H1 (cell line): ENCODE results near the gene TSKU. TPM values are rescaled to one million over a fixed set of nuclear protein-coding genes. Genes with fewer than 3 reads are reported as not detected.

Experiments used
- CREB1 ChIP-seq: IDR thresholded peaks from 2 replicates; pipeline ENCODE4 v1.6.1; 2012; ENCODE audit warnings: inconsistent platforms
- polyA plus RNA-seq, 7 experiments: library from polyadenylated mRNA; depleted of rRNA in 3 of 7; stranded (reverse) in 5 of 7; unstranded in 2 of 7; fragments of >200 nt in 5 of 7; fragments of 200-250 nt in 2 of 7; gene quantifications; 1 replicate in 5 of 7; 2 replicates in 1 of 7; 4 replicates in 1 of 7; pipeline versions ENCODE4 v1.2.1 to v1.2.3, GENCODE V29; 2011 to 2013; ENCODE audit warnings: missing spikeins in 2 of 7, mixed read lengths in 2 of 7
- total RNA-seq: library from RNA; stranded (reverse); fragmentation: NEBNext Ultra II Directional; extraction: Animal tissue kit (Norgen Biotek cat#: 25700); gene quantifications from 2 replicates; pipeline ENCODE4 v1.2.1, GENCODE V29; 2021
- TF ChIP-seq, protein P1 (sequence below): fragments of 300-600 bp; sonication (generic); IDR thresholded peaks from 2 replicates; pipeline ENCODE4 v1.7.1; 2012; ENCODE audit warnings: low read length, moderate library complexity, mild to moderate bottlenecking, inconsistent platforms; ENCODE audit not compliant: insufficient replicate concordance

TSKU gene
- total and polyA plus RNA-seq, 2 of the 8 experiments (the other 6 are each of a cell fraction or from before 2014, with no cell fraction given) = 22.8 to 28.4 TPM

- TF ChIP-seq, protein P1, sequence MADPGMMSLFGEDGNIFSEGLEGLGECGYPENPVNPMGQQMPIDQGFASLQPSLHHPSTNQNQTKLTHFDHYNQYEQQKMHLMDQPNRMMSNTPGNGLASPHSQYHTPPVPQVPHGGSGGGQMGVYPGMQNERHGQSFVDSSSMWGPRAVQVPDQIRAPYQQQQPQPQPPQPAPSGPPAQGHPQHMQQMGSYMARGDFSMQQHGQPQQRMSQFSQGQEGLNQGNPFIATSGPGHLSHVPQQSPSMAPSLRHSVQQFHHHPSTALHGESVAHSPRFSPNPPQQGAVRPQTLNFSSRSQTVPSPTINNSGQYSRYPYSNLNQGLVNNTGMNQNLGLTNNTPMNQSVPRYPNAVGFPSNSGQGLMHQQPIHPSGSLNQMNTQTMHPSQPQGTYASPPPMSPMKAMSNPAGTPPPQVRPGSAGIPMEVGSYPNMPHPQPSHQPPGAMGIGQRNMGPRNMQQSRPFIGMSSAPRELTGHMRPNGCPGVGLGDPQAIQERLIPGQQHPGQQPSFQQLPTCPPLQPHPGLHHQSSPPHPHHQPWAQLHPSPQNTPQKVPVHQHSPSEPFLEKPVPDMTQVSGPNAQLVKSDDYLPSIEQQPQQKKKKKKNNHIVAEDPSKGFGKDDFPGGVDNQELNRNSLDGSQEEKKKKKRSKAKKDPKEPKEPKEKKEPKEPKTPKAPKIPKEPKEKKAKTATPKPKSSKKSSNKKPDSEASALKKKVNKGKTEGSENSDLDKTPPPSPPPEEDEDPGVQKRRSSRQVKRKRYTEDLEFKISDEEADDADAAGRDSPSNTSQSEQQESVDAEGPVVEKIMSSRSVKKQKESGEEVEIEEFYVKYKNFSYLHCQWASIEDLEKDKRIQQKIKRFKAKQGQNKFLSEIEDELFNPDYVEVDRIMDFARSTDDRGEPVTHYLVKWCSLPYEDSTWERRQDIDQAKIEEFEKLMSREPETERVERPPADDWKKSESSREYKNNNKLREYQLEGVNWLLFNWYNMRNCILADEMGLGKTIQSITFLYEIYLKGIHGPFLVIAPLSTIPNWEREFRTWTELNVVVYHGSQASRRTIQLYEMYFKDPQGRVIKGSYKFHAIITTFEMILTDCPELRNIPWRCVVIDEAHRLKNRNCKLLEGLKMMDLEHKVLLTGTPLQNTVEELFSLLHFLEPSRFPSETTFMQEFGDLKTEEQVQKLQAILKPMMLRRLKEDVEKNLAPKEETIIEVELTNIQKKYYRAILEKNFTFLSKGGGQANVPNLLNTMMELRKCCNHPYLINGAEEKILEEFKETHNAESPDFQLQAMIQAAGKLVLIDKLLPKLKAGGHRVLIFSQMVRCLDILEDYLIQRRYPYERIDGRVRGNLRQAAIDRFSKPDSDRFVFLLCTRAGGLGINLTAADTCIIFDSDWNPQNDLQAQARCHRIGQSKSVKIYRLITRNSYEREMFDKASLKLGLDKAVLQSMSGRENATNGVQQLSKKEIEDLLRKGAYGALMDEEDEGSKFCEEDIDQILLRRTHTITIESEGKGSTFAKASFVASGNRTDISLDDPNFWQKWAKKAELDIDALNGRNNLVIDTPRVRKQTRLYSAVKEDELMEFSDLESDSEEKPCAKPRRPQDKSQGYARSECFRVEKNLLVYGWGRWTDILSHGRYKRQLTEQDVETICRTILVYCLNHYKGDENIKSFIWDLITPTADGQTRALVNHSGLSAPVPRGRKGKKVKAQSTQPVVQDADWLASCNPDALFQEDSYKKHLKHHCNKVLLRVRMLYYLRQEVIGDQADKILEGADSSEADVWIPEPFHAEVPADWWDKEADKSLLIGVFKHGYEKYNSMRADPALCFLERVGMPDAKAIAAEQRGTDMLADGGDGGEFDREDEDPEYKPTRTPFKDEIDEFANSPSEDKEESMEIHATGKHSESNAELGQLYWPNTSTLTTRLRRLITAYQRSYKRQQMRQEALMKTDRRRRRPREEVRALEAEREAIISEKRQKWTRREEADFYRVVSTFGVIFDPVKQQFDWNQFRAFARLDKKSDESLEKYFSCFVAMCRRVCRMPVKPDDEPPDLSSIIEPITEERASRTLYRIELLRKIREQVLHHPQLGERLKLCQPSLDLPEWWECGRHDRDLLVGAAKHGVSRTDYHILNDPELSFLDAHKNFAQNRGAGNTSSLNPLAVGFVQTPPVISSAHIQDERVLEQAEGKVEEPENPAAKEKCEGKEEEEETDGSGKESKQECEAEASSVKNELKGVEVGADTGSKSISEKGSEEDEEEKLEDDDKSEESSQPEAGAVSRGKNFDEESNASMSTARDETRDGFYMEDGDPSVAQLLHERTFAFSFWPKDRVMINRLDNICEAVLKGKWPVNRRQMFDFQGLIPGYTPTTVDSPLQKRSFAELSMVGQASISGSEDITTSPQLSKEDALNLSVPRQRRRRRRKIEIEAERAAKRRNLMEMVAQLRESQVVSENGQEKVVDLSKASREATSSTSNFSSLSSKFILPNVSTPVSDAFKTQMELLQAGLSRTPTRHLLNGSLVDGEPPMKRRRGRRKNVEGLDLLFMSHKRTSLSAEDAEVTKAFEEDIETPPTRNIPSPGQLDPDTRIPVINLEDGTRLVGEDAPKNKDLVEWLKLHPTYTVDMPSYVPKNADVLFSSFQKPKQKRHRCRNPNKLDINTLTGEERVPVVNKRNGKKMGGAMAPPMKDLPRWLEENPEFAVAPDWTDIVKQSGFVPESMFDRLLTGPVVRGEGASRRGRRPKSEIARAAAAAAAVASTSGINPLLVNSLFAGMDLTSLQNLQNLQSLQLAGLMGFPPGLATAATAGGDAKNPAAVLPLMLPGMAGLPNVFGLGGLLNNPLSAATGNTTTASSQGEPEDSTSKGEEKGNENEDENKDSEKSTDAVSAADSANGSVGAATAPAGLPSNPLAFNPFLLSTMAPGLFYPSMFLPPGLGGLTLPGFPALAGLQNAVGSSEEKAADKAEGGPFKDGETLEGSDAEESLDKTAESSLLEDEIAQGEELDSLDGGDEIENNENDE = no peak
- no peak for TF ChIP-seq CREB1
These were observed 5.3 kb upstream of the TSKU start (continued) for GRCh38 chr11:76777876-76778275.
